Neural cell (in vitro differentiated cells): ENCODE results near the gene FOXK2. TPM values are rescaled to one million over a fixed set of nuclear protein-coding genes. Genes with fewer than 3 reads are reported as not detected.

ENCODE experiments used
- H2AFZ ChIP-seq: fragments of 200-600, 300-800 bp; sonication (generic), shearing (Covaris generic); 2 replicates; pipeline ENCODE4 v1.6.0; 2014; ENCODE audit warnings: low read depth, mild to moderate bottlenecking, antibody characterized with exemption, low read length, moderate library complexity
- H3F3A ChIP-seq: fragments of 200-600 bp; shearing (Covaris generic); 2 replicates; pipeline ENCODE4 v1.6.1; 2016; ENCODE audit warnings: mild to moderate bottlenecking, moderate library complexity, mixed read lengths, antibody characterized with exemption, low read length; ENCODE audit not compliant: insufficient read depth, poor library complexity, severe bottlenecking
- H3K27ac ChIP-seq: fragments of 200-600, 300-800 bp; sonication (generic), shearing (Covaris generic); 2 replicates; pipeline ENCODE4 v1.5.1; 2014; ENCODE audit warnings: mild to moderate bottlenecking, low read length, moderate library complexity
- H3K27me3 ChIP-seq: fragments of 300-800, 200-600 bp; sonication (generic), shearing (Covaris generic); 2 replicates; pipeline ENCODE4 v1.6.0; 2014; ENCODE audit warnings: mild to moderate bottlenecking, low read depth, low read length, moderate library complexity; ENCODE audit not compliant: insufficient read depth
- H3K36me3 ChIP-seq: fragments of 300-800, 200-600 bp; sonication (generic), shearing (Covaris generic); 2 replicates; pipeline ENCODE4 v1.5.1; 2014; ENCODE audit warnings: mild to moderate bottlenecking, antibody characterized with exemption, low read length, moderate library complexity; ENCODE audit not compliant: insufficient read depth
- H3K4me2 ChIP-seq: fragments of 300-800, 200-600 bp; sonication (generic), shearing (Covaris generic); 2 replicates; pipeline ENCODE4 v1.6.0; 2014; ENCODE audit warnings: mild to moderate bottlenecking, low read length
- H3K4me3 ChIP-seq: fragments of 300-800, 200-600 bp; sonication (generic), shearing (Covaris generic); 2 replicates; pipeline ENCODE4 v1.5.1; 2014; ENCODE audit warnings: mild to moderate bottlenecking, low read length, moderate library complexity
- H3K79me2 ChIP-seq: fragments of 200-600 bp; shearing (Covaris generic); replicated peaks from 2 replicates; pipeline ENCODE4 v1.6.0; 2014; ENCODE audit warnings: mild to moderate bottlenecking, low read length, moderate library complexity; ENCODE audit not compliant: insufficient read depth
- H3K9ac ChIP-seq: fragments of 300-800, 200-600 bp; sonication (generic), shearing (Covaris generic); 2 replicates; pipeline ENCODE4 v1.6.1; 2016; ENCODE audit warnings: mild to moderate bottlenecking, low read length, mixed read lengths
- H3K9me2 ChIP-seq: fragments of 200-600 bp; shearing (Covaris generic); 2 replicates; pipeline ENCODE4 v1.6.1; 2016; ENCODE audit warnings: mild to moderate bottlenecking, low read length, mixed read lengths; ENCODE audit not compliant: insufficient read depth
- H3K9me3 ChIP-seq: fragments of 200-600, 300-800 bp; sonication (generic), shearing (Covaris generic); 2 replicates; pipeline ENCODE4 v1.6.1; 2016; ENCODE audit warnings: mild to moderate bottlenecking, mixed run types, low read length, moderate library complexity, mixed read lengths
- H4K20me1 ChIP-seq: fragments of 200-600 bp; shearing (Covaris generic); 2 replicates; pipeline ENCODE4 v1.6.1; 2016; ENCODE audit warnings: mild to moderate bottlenecking, mixed run types; ENCODE audit not compliant: insufficient read depth
- CTCF ChIP-seq: fragments of 450-650 bp; IDR thresholded peaks from 2 replicates; pipeline ENCODE4 v1.5.1; 2014; ENCODE audit warnings: antibody characterized with exemption, mild to moderate bottlenecking, moderate library complexity; ENCODE audit not compliant: poor library complexity, severe bottlenecking
- EP300 ChIP-seq: fragments of 450-650 bp; conservative IDR thresholded peaks from 2 replicates; pipeline ENCODE4 v1.6.1; 2014; ENCODE audit warnings: antibody characterized with exemption, mild to moderate bottlenecking, moderate library complexity; ENCODE audit not compliant: poor library complexity, severe bottlenecking
- EZH2 ChIP-seq: fragments of 200-600, 300-800 bp; shearing (Covaris generic), sonication (generic); IDR thresholded peaks from 2 replicates; pipeline ENCODE4 v1.6.1; 2014; ENCODE audit warnings: antibody characterized with exemption, low read length, borderline replicate concordance, mild to moderate bottlenecking; ENCODE audit not compliant: insufficient read depth, poor library complexity, severe bottlenecking
- MXI1 ChIP-seq: fragments of 450-650 bp; conservative IDR thresholded peaks from 2 replicates; pipeline ENCODE4 v1.6.1; 2014; ENCODE audit warnings: antibody characterized with exemption, mild to moderate bottlenecking; ENCODE audit not compliant: poor library complexity, severe bottlenecking
- POLR2AphosphoS5 ChIP-seq: IDR thresholded peaks from 2 replicates; pipeline ENCODE4 v1.6.1; 2012
- RAD21 ChIP-seq: fragments of 450-650 bp; conservative IDR thresholded peaks from 2 replicates; pipeline ENCODE4 v1.6.1; 2014; ENCODE audit warnings: antibody characterized with exemption, mild to moderate bottlenecking, moderate library complexity
- REST ChIP-seq: IDR thresholded peaks from 2 replicates; pipeline ENCODE4 v1.6.1; 2012; ENCODE audit warnings: borderline replicate concordance
- SMC3 ChIP-seq: fragments of 450-650 bp; conservative IDR thresholded peaks from 2 replicates; pipeline ENCODE4 v1.6.1; 2014; ENCODE audit warnings: antibody characterized with exemption, mild to moderate bottlenecking, moderate library complexity; ENCODE audit not compliant: poor library complexity
- TAF1 ChIP-seq: IDR thresholded peaks from 2 replicates; pipeline ENCODE4 v1.6.1; 2012; ENCODE audit warnings: low read depth
- polyA plus RNA-seq: library from polyadenylated mRNA; depleted of rRNA; stranded (reverse); fragments of >200 nt; gene quantifications from 2 replicates; pipeline ENCODE4 v1.2.3, GENCODE V29; 2014

The FOXK2 gene
- polyA plus RNA-seq, 1 donor from 2014 or later, result 24.4 TPM

GRCh38 chr17:82529914-82530300 lies 10.4 kb downstream of the FOXK2 start:
- Histone ChIP-seq H3K9me3 (no peaks in the 10 kb centered on the region), H3K9ac (no peak overlapping the region), H4K20me1 (peaks cover 10% of the 10 kb centered on the region), H3K36me3 (no peaks in the 10 kb centered on the region), H3K4me2 (no peak overlapping the region), H3K9me2 (no peaks in the 10 kb centered on the region), H2AFZ (no peak overlapping the region), H3K27ac (no peak overlapping the region), H3F3A (no peaks in the 10 kb centered on the region), H3K79me2 (peaks cover 80% of the 10 kb centered on the region), H3K27me3 (no peaks in the 10 kb centered on the region), H3K4me3 (no peak overlapping the region)
- TF ChIP-seq CTCF (no peak), RAD21 (no peak), MXI1 (no peak), TAF1 (no peak), EZH2 (no peak), REST (no peak), EP300 (no peak), SMC3 (no peak), POLR2AphosphoS5 (no peak)

GRCh38 chr17:82531431-82531881 lies 11.9 kb downstream of the FOXK2 start:
- no peaks in the 10 kb centered on the region for H3K9me3 ChIP-seq
- no peak overlapping the region for H3K9ac ChIP-seq
- TF ChIP-seq CTCF (no peak), EZH2 (no peak), POLR2AphosphoS5 (no peak), MXI1 (no peak), REST (no peak), SMC3 (no peak), TAF1 (no peak), EP300 (no peak), RAD21 (no peak)
- no peak overlapping the region for H2AFZ ChIP-seq
- peaks cover 10% of the 10 kb centered on the region for H4K20me1 ChIP-seq
- H3K9me2 ChIP-seq, result no peaks in the 10 kb centered on the region
- no peaks in the 10 kb centered on the region for H3F3A ChIP-seq
- no peak overlapping the region for H3K27ac ChIP-seq
- H3K4me3 ChIP-seq, result no peak overlapping the region
- no peaks in the 10 kb centered on the region for H3K36me3 ChIP-seq
- H3K27me3 ChIP-seq, result no peaks in the 10 kb centered on the region
- no peak overlapping the region for H3K4me2 ChIP-seq
- H3K79me2 ChIP-seq, result peaks cover 69% of the 10 kb centered on the region
